ENCODE data around the gene DDRGK1.

- TF ChIP-seq CTCF (conservative IDR thresholded peaks at IDR 0.05; ENCODE audit: low read length): peak; percentile 36; the same call in 1 of the 2 replicates
- no peak for TF ChIP-seq EZH2phosphoT487 (IDR thresholded peaks at IDR 0.05; ENCODE audit: borderline replicate concordance)
Measured at GRCh38 chr20:3250091-3250504, 45.6 kb upstream of the DDRGK1 start.

All from Loucy (cell line).